Mammary epithelial cell (primary cell): ENCODE data around the gene ERG.

Source experiments
- CTCF ChIP-seq, 2 donors: IDR thresholded peaks in 1 of 2; conservative IDR thresholded peaks in 1 of 2; 2 replicates each; pipeline ENCODE4 v1.5.1; 2011 to 2012; ENCODE audit warnings: inconsistent platforms in 2 of 2, low read length in 2 of 2, mild to moderate bottlenecking in 2 of 2, control low read depth in 1 of 2, low read depth in 1 of 2; ENCODE audit not compliant: insufficient read depth in 1 of 2; ENCODE audit errors: extremely low read depth in 1 of 2
- EZH2 ChIP-seq: IDR thresholded peaks from 2 replicates; pipeline ENCODE4 v1.6.1; 2012; ENCODE audit warnings: low read length, inconsistent platforms, borderline replicate concordance

DNA sequence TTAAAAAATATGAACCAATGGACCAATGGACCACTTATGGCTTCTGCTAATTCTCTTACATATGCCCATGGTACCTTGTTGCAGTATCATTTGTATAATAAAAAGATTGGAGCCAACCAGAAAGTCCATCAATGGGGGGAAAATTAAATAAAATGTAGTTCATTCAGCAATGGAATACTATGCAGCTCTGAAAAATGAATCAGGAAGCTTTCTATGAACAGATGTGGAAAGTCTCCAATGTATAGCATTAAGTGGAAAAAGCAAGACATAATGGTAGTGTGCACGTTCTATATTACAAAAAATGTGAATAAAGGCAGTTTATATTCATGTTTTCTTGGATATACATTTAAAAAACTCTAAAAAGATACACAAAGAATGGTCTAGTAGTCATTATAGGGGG is 140.2 kb downstream of the ERG start:
- TF ChIP-seq CTCF (conservative IDR thresholded peaks at IDR 0.05 in 1 of 2, IDR thresholded peaks at IDR 0.05 in 1 of 2; ENCODE audit: extremely low read depth in 1 of 2, insufficient read depth in 1 of 2, low read depth in 1 of 2, low read length in 2 of 2), result no peak
- TF ChIP-seq EZH2, result no peak
